Pancreas (tissue), 10 donors: ENCODE measurements around the gene FAM222A. TPM values are rescaled to one million over a fixed set of nuclear protein-coding genes. Genes with fewer than 3 reads are reported as not detected.

ENCODE experiments used
- ATAC-seq, 4 donors: fragments of 200-7000 bp; cut with Tn5 transposase; one replicate each; pipeline versions ENCODE4 v1.8.0 to v1.9.1; 2020; ENCODE audit warnings: mild to moderate bottlenecking in 4 of 4, moderate library complexity in 4 of 4
- DNase-seq, 6 donors: peaks; one replicate each; pipeline ENCODE4 v3.0.0-alpha.2; 2020
- FAIRE-seq: peaks from 2 replicates; lab custom pipeline; 2012; peaks lifted over from hg19 to GRCh38; lab: Jason Lieb, UNC
- H3K27ac ChIP-seq, 4 donors: fragments of 200-600 bp; sonication (generic); 1 replicate in 3 of 4; 2 replicates in 1 of 4; pipeline versions ENCODE4 v1.5.0 to v1.8.0; 2020
- H3K27me3 ChIP-seq, 4 donors: fragments of 200-600 bp; one replicate each; pipeline ENCODE4 v1.8.0; 2021
- H3K36me3 ChIP-seq, 3 donors: fragments of 200-600 bp; sonication (generic) in 1 of 3; one replicate each; pipeline versions ENCODE4 v1.5.0 to v1.8.0; 2020 to 2021
- H3K4me1 ChIP-seq, 3 donors: fragments of 200-600 bp; one replicate each; pipeline ENCODE4 v1.8.0; 2021
- H3K4me3 ChIP-seq, 4 donors: fragments of 200-600 bp; sonication (generic) in 2 of 4; one replicate each; pipeline versions ENCODE4 v1.5.0 to v1.8.0; 2020 to 2021
- H3K9me3 ChIP-seq, 4 donors: fragments of 200-600 bp; one replicate each; pipeline ENCODE4 v1.8.0; 2021
- WGBS, 2 donors: extraction: QIAGEN DNeasy Blood & Tissue Kit; methylation state at CpG; one replicate each; pipeline ENCODE4 v1.1.7; 2013; 5-methylcytosine and 5-hydroxymethylcytosine counted together
- intact Hi-C, 3 donors: fragments of 100-400 bp; cut with DNase I; formaldehyde crosslinking; loops; one replicate each; pipeline versions ENCODE4 v1.11.1 to v1.14.2; 2022
- polyA plus RNA-seq, 2 donors: library from polyadenylated mRNA; stranded (reverse); fragments of 200-250 nt; gene quantifications; one replicate each; pipeline ENCODE4 v1.2.3, GENCODE V29; 2013
- total RNA-seq, 6 donors: library from RNA; stranded (reverse); fragmentation: NEBNext Ultra II Directional in 4 of 6; extraction: Animal tissue kit (Norgen Biotek cat#: 25700) in 4 of 6; gene quantifications; one replicate each; pipeline versions ENCODE4 v1.2.1 to v1.2.4, GENCODE V29; 2021 to 2023
- TF ChIP-seq, protein P1 (sequence below), 4 donors: fragments of 200-600 bp; sonication (generic) in 3 of 4; IDR thresholded peaks; one replicate each; pipeline versions ENCODE4 v1.5.0 to v1.8.0; 2021; ENCODE audit warnings: antibody characterized with exemption in 4 of 4
- donor health status: healthy with polysubstance abuse.
- donor health status: DM: no; HTN: no; CAD: no; lungs with moderate emphysema.
- donor health status: DM: no; HTN: no; CAD: no.
- donor health status: control.
- donor health status: control.
- donor health status: Bipolar disorder and iron deficiency.
- donor health status: DM: yes; HTN: yes; CAD: no.
- donor health status: DM: no; HTN: no; CAD: no.
- donor health status: DM: no; HTN: no; CAD: no.
- donor health status: DM: yes; HTN: yes; CAD: no.

The FAM222A gene
- total and polyA plus RNA-seq, 8 donors, result 2.1 to 14.6 (median 3.8) TPM

DNA sequence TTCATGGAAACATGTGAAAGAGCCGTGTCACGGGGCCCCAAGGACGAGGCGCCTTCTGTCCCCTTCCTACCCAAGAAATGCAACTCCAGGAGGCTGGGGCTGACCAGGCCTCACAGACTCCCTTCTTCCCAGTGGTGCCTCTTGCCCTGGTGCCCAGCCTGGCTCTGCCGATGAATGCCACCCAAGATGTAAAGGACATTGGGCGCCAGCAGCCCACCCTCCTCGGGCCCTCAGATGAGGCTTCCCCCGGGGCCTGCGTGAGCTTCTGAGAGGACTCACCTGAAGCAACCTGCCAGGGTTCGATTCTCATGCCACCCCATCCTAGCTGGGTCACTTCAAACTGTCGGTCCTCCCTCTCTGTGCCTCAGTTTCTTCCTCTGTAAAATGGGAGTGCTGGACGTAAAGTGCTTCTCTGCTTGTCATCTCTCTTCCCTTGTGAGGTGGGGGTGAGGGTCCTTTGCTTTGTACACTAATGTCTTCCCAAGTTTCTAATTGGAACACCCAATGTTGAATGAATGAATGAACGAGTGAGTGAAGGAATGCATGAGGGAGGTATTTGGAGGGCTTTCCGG, 10.8 kb downstream of the FAM222A start:
- ATAC-seq, result no peak
- peak in 1 of 6 donors; percentile 52 for DNase-seq
- Histone ChIP-seq H3K9me3 (no peaks in the 10 kb centered on the region), H3K27me3 (no peaks in the 10 kb centered on the region), H3K27ac (no peak overlapping the region), H3K4me1 (peaks cover 17 to 19% (median 17%) of the 10 kb centered on the region in 3 donors), H3K36me3 (no peaks in the 10 kb centered on the region), H3K4me3 (no peak overlapping the region)
- 87 to 94% methylated on average over 14 of the region's 14 CpGs for WGBS, 2 donors
- no peak for FAIRE-seq
- TF ChIP-seq, protein P1, sequence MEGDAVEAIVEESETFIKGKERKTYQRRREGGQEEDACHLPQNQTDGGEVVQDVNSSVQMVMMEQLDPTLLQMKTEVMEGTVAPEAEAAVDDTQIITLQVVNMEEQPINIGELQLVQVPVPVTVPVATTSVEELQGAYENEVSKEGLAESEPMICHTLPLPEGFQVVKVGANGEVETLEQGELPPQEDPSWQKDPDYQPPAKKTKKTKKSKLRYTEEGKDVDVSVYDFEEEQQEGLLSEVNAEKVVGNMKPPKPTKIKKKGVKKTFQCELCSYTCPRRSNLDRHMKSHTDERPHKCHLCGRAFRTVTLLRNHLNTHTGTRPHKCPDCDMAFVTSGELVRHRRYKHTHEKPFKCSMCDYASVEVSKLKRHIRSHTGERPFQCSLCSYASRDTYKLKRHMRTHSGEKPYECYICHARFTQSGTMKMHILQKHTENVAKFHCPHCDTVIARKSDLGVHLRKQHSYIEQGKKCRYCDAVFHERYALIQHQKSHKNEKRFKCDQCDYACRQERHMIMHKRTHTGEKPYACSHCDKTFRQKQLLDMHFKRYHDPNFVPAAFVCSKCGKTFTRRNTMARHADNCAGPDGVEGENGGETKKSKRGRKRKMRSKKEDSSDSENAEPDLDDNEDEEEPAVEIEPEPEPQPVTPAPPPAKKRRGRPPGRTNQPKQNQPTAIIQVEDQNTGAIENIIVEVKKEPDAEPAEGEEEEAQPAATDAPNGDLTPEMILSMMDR (IDR thresholded peaks at IDR 0.05), result no peak
- intact Hi-C loops, result no loop called here

DNA sequence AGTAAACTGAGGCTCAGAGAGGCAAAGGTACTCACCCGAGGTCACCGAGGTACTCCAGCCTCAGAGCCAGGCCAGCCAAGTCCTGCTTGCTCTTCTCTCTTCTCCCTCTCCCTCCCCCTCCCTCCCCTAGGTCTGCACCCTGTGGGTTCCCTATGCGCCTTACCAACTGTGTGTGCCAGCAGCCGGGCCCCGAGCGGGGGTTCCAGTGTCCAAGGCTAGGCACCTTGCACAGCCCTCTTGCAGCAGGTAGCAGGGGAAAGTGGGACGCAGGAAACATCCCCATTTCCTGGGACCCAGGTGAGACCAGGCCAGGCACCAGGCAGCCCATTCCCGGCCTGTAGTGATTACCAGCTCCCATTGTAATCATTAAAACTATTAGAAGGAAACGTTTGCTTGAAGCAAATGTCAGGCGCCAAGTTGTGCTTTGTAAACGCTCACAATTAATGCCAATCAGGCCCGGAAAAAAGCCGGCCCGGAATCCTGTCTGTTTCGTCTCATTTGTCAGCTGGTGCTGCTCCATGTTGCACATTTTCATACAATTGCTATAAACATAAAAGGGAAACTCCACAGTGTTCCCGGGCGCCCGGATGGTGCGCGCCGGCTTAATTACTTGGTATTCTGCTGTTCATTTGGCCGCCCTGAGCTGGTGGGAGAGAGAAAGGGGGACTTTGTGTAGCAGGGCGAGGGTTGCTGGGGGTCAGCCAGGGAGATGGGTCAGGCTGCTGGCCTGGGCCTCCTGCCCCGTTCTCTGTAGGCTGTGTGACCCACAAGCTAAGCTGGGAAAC, 11.9 kb downstream of the FAM222A start:
- intact Hi-C loops, result no loop called here
- FAIRE-seq, result no peak

GRCh38 chr12:109726106-109726497, 12.5 kb downstream of the FAM222A start:
- H3K27ac ChIP-seq, result peak overlapping the region; percentile 28 to 76 (median 54)
- intact Hi-C loops, result no loop called here
- no peak for ATAC-seq
- no peak overlapping the region for H3K4me3 ChIP-seq
- peak in 2 of 6 donors; percentile 1 to 9 for DNase-seq
- H3K4me1 ChIP-seq, result peaks cover 14 to 17% (median 15%) of the 10 kb centered on the region in 3 donors
- WGBS, 2 donors, result 97 to 100% methylated on average over 1 of the region's 1 CpG
- H3K27me3 ChIP-seq, result no peaks in the 10 kb centered on the region
- H3K9me3 ChIP-seq, result no peaks in the 10 kb centered on the region
- FAIRE-seq, result no peak
- no peaks in the 10 kb centered on the region for H3K36me3 ChIP-seq
- TF ChIP-seq, protein P1 (IDR thresholded peaks at IDR 0.05), result no peak

More for the DNA sequence above, 11.9 kb downstream of the FAM222A start:
- H3K27ac ChIP-seq, result peak overlapping the region in 3 of 4 donors; percentile 35 to 76 (median 72)
- 61 to 67% methylated on average over 24 of the region's 24 CpGs for WGBS, 2 donors
- H3K4me1 ChIP-seq, result peaks cover 15 to 17% (median 17%) of the 10 kb centered on the region in 3 donors
- TF ChIP-seq, protein P1 (IDR thresholded peaks at IDR 0.05), result no peak
- DNase-seq (peak in 2 of 6 donors; percentile 48 to 61), ATAC-seq (no peak)
- H3K36me3 ChIP-seq, result no peaks in the 10 kb centered on the region
- H3K9me3 ChIP-seq, result no peaks in the 10 kb centered on the region
- no peaks in the 10 kb centered on the region for H3K27me3 ChIP-seq
- no peak overlapping the region for H3K4me3 ChIP-seq

- Histone ChIP-seq H3K27ac (peak overlapping the region; percentile 28 to 76 (median 54)), H3K4me1 (peaks cover 14 to 17% (median 15%) of the 10 kb centered on the region in 3 donors), H3K4me3 (no peak overlapping the region), H3K9me3 (no peaks in the 10 kb centered on the region), H3K36me3 (no peaks in the 10 kb centered on the region), H3K27me3 (no peaks in the 10 kb centered on the region)
- ATAC-seq, result no peak
- TF ChIP-seq, protein P1 (IDR thresholded peaks at IDR 0.05), result no peak
- WGBS, 2 donors, result 74% methylated on average over 12 of the region's 12 CpGs
- peak in 3 of 6 donors; percentile 12 to 72 (median 50) for DNase-seq
- FAIRE-seq, result no peak
- intact Hi-C loops, result no loop called here
Measured at GRCh38 chr12:109726511-109727038, 12.9 kb downstream of the FAM222A start.
